ENCODE data around the gene AMPD3. TPM values are rescaled to one million over a fixed set of nuclear protein-coding genes. Genes with fewer than 3 reads are reported as not detected.
A peak's percentile ranks its signal among the peaks of the same experiment; 100 is the strongest.

Gene AMPD3
- total RNA-seq, 2 donors from 2014 or later, result 41.9 to 50.5 TPM

DNA sequence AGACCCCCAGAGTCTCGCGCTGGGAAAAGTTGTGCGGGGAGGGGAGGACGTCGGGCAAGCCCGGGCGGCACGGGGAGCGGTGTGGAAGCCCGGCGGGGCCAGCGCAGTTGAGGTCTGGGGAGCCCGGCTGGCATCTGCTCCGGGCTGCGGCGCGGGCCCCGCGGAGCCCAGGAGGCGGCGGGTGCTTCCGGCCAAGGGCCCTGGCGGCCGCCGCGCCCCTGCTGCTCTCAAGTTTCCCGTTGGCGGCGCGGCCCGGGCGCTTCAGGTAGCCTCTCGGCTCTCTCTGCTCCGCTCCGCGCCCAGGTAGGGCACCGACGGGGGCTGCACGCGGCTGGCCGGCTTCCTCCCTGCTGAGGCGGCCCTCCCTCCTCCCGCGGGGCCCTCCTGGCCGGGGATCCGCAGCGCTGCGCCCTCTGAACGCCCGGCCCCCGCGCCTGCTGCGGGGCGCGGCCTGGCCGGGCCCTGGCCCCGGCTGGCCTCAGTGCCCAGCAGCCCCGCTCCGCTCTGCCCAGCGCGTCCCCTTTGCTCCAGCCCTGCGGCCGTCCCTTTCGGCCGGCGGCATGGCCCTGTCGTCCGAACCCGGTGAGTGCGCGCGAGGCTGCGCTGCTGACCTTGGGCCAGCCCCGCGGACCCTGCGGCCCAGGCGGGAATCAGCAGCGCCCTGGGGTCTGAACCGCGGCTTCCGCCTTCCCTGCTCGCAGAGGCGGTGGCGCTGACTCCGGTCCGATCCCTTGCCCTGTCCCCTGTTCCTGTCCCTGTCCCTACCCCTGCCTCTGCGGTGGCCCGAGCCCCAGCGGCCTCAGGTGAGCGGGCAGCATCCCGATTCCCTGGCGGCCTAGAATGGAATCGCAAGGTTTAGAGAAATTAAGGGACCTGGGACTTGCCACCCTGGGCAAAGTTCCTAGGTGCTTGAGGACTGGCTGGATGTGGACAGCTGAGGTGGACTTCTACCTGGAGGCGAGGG is 4.3 kb upstream of the AMPD3 start:
- Mint-ChIP-seq H3K36me3 (peaks cover 9 to 16% of the 10 kb centered on the region in 2 donors), H3K27ac (peak overlapping the region; percentile 94 to 95), H3K9me3 (no peaks in the 10 kb centered on the region)
- peak; percentile 66 to 69 for DNase-seq (ENCODE audit: low spot score in 2 of 2)
- peak; percentile 21 to 63 for ATAC-seq

DNA sequence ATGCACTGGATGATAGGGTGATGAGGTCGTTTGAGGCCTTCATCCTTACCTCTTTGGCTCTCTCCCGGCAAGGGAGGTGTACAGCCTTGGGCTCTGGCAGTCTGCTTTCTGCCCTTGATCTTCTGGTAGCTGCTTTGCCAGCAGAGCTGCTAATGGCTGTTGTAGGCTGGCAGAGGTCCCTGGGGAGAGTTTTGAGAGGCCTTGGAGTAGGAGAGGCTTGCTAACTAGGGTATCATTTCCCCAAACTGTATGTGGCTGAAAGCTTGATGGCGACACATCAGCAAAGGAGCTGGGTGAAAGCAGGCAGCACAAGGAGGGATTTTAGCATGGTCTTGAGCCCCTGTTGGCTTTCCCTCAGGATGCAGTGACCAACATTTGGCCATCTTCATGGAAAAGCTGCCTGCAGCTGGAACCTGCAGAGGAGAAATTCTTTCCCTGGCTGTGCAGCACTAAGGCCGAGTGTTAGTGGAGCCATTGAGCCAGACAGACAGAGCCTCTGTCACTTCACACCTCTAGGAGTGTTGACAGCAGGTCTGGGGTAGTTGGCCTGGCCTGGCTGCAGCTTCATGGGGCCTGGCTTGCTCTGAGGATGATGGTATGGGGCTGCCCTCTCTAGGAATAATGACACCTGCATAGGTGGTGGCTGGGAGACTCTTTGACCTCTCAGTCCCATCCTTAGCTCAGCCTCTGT is 3.5 kb upstream of the AMPD3 start:
- ATAC-seq (no peak), DNase-seq (ENCODE audit: low spot score in 2 of 2) (no peak)
- H3K27ac Mint-ChIP-seq, result peak overlapping the region; percentile 94 to 95
- H3K9me3 Mint-ChIP-seq, result no peaks in the 10 kb centered on the region
- peaks cover 16 to 22% of the 10 kb centered on the region in 2 donors for H3K36me3 Mint-ChIP-seq

DNA sequence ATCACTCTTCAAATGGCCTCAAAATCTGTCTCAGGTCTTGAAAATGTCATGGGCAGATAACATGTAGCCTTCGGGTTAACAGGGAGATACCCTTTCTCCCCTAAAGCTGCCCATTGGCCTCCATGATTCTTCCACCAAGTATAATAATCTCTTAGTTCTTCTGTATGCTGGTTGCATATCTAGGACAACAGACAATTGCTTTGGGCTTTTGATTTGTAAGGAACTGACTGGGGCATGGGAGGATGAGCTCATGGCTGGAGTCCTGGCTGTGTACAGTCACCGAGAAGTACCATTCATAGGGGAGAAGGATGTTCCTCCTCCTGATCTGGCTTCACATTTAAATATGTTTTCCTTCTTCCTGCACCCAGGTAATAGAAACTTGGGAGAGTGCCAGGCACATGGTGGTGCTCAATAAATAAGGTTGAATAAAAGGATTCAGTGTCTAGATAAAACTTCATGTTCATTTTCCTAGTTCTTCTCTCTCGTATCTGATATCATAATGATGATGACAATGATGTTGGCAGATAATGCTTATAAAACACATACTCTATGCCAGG is 2.8 kb upstream of the AMPD3 start:
- no peaks in the 10 kb centered on the region for H3K9me3 Mint-ChIP-seq
- H3K36me3 Mint-ChIP-seq, result peaks cover 23 to 27% of the 10 kb centered on the region in 2 donors
- no peak for ATAC-seq
- H3K27ac Mint-ChIP-seq, result peak overlapping the region; percentile 37 to 94
- DNase-seq (ENCODE audit: low spot score in 2 of 2), result no peak

DNA sequence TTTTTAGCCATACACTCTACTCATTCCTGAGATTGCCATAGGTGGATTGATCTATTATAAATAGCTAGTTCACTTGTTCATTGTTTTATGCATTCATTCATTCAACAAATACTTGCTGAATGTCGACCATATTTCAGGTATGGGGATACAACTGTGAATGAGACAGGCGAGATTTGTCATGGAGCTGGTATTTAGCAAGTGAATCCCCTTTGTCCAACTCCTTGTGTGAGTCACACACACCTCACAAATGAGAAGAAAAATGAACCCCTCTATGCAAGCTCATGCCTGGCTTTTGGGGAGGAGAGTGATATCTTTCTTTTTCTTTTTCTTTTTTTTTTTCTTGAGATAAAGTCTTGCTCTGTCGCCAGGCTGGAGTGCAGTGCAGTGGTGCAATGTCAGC is 1.8 kb upstream of the AMPD3 start:
- ATAC-seq (peak in 1 of 2 donors; percentile 2), DNase-seq (ENCODE audit: low spot score in 2 of 2) (no peak)
- Mint-ChIP-seq H3K36me3 (peaks cover 27 to 30% of the 10 kb centered on the region in 2 donors), H3K27ac (peak overlapping the region in 1 of 2 donors; percentile 94), H3K9me3 (no peaks in the 10 kb centered on the region)

DNA sequence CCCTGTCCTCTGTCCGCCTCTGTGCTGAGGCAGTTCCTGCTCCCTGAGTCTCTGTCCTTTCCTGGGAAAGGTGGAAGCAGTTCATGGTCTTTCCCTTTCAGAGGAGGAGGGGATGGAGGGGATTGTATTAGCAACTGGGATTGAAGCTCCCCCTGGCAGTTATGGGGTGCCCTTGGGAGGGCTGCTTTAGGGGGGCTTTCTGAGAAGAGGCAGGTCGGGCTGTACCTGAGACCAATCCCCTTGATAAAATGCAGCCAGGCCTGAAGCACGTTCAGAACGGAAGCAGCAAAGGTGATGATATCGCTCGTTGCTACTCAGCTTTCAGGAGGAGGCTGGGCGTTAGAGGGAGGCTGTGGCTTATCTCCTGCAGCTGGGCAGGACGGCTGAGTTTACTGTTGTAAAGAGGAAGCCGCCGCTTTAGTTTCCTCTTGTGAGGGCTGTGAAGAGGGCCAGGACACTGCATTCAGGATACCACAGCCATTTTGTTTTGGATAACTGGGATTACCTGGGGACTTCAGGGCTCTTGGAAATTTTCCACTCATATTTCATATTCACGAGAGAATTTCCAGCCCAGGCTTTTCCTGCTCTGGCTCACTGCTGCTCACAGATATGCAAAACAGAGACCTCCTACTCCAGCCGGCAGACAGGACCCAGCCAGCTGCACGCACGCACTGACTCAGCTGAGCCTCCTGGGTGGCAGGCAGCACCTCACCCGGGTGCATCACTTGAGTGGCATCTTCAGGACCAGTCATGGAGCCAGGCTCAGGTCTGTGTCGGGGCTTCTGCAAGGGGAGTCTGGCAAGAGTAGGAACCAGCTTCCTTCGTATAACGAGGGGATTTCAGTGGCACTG is 798 bp downstream of the AMPD3 start:
- peak; percentile 68 to 86 for DNase-seq (ENCODE audit: low spot score in 2 of 2)
- peak overlapping the region; percentile 93 to 94 for H3K27ac Mint-ChIP-seq
- peak; percentile 72 to 77 for ATAC-seq
- peaks cover 18 to 25% of the 10 kb centered on the region in 2 donors for H3K36me3 Mint-ChIP-seq
- no peaks in the 10 kb centered on the region for H3K9me3 Mint-ChIP-seq

DNA sequence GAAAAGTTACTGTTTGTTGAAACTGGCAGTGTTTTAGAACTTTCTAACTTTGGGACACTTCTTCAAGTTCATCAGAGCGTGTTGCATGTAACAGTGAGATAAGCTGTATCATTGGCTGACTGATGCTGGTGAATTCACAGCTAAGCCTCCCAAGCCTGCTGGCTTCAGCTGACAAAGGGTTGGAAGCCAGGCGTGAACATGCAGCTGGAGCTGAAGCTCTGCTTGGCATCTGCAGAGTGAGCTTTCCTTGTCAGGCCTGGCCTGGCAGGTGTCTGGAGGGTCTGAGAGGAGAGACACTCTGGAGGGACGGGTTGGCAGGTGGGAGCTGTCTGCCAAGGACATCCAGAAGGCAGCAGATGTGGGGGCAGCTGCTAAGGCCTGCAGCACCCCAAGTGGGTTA is 1.5 kb downstream of the AMPD3 start:
- no peak for DNase-seq (ENCODE audit: low spot score in 2 of 2)
- peak overlapping the region; percentile 93 to 94 for H3K27ac Mint-ChIP-seq
- no peak for ATAC-seq
- peaks cover 18 to 26% of the 10 kb centered on the region in 2 donors for H3K36me3 Mint-ChIP-seq
- H3K9me3 Mint-ChIP-seq, result no peaks in the 10 kb centered on the region

DNA sequence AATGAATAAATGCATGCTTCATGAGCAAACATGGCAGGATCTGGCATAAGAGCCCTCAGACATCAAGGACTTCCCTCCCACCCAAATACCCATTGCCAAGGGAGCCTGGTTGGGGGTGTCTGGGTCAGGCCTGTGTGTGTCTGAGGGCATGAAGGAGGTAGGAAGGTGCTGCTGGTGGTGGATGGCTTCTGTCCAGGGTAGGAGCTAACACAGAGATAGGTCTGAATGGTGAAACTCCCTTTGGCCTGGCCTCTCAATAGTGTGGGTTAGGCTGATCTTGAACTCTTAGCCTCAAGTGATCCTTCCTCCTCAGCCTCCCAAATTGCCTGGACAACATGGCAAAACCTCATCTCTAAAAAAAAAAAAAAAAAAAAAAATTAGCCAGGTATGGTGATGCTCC is 2.8 kb downstream of the AMPD3 start:
- DNase-seq (ENCODE audit: low spot score in 2 of 2) (no peak), ATAC-seq (no peak)
- H3K27ac Mint-ChIP-seq, result peak overlapping the region in 1 of 2 donors; percentile 94
- H3K9me3 Mint-ChIP-seq, result no peaks in the 10 kb centered on the region
- H3K36me3 Mint-ChIP-seq, result peaks cover 30 to 34% of the 10 kb centered on the region in 2 donors

DNA sequence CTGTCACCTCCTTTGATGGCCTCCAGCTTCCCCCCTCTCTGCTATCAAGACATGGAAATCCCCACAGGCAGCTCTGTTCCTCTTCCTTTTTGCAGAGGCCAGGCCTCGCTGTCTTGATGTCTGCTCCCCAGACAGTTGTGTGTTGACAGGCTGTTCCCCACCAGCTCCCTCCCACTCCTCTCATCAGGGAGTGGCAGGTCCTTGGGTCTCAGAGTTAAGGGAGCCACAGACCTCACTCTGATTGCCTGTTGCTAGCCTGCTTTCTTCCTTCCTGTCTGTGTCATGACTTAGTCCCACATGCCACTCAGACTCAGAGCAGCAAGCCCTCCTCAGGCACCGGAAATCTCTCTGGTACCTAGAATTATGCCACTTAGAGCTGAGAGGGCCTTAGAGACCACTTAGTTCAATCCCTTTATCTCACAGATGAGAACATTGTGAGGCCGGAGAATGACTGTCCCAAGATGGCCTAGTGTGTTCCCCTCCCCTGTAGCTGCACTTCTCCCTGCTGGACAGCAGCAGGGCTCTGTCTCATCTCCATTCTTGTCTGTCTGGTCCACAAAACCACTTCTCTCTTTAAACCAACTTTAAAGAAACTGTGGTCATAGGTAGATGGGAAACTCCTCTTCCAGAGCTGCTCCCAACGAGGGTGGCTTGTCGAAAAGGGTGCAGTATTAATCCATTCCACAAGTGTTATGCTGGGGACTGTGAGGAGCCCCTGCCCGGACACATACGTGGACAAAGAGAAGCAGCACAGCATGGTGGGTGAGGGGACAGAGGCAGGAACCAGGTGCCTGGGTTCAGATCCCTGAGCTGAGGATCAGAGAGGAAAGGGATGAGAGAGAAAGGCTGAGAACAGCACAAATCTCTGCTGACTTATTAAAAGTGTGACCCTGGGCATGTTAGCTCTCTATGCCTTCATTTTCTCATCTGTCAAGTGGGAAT is 4.2 kb downstream of the AMPD3 start:
- peaks cover 34% of the 10 kb centered on the region in 2 donors for H3K36me3 Mint-ChIP-seq
- no peaks in the 10 kb centered on the region for H3K9me3 Mint-ChIP-seq
- ATAC-seq, result peak; percentile 54 to 77
- peak overlapping the region; percentile 90 to 98 for H3K27ac Mint-ChIP-seq
- DNase-seq (ENCODE audit: low spot score in 2 of 2), result peak; percentile 52 to 75

DNA sequence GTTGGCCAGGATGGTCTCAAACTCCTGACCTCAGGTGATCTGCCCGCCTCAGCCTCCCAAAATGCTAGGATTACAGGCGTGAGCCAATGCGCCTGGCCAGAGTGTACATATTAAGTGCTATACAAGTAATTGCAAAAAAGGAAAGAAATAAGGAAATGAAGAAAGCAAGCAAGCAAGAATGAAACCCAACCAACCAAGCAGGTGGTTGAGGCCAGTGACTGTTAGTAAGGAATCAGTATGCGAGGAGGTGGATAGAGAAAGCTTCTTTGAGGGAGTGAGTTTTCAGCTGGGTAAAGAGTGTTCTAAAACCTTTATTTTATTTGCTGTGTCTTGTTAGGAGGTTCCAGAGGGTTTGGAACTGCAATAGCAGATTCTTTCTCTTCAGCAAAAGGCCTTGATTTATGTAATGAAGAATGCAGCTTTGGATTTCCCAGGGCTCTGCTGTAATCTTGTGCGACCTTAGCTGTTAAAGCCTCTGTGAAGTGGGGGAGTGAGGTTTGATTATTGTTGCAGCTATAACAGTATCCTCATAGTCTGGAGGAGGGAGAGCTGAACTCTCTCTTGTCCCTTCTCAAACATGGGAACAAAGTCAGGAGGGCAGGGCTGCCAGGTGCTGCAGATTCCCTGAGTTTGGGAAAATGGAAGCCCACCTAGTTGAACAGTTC is 5.7 kb downstream of the AMPD3 start:
- peak overlapping the region; percentile 5 to 78 for H3K27ac Mint-ChIP-seq
- ATAC-seq (no peak), DNase-seq (ENCODE audit: low spot score in 2 of 2) (no peak)
- H3K36me3 Mint-ChIP-seq, result peaks cover 40 to 44% of the 10 kb centered on the region in 2 donors
- no peaks in the 10 kb centered on the region for H3K9me3 Mint-ChIP-seq

DNA sequence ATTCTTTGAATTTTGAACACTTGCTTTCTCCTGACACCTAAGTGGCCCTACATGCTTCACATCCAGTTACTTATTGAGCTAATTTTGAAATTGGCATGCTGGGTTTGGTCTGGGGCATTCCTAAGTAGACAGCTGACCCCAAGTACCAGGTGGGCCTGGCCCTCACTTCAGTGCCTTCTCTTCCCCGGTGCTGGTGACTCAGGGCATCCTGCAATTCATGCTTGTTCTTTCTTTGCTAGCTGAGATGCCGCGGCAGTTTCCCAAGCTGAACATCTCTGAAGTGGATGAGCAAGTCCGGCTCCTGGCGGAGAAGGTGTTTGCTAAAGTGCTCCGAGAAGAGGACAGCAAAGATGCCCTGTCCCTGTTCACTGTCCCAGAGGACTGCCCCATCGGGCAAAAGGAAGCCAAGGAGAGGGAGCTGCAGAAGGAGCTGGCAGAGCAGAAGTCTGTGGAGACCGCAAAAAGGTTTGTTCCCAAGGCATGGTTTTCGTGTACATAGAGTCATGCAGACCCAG is 6.3 kb downstream of the AMPD3 start:
- no peak for DNase-seq (ENCODE audit: low spot score in 2 of 2)
- Mint-ChIP-seq H3K27ac (peak overlapping the region in 1 of 2 donors; percentile 55), H3K9me3 (no peaks in the 10 kb centered on the region), H3K36me3 (peaks cover 38 to 40% of the 10 kb centered on the region in 2 donors)
- ATAC-seq, result no peak

DNA sequence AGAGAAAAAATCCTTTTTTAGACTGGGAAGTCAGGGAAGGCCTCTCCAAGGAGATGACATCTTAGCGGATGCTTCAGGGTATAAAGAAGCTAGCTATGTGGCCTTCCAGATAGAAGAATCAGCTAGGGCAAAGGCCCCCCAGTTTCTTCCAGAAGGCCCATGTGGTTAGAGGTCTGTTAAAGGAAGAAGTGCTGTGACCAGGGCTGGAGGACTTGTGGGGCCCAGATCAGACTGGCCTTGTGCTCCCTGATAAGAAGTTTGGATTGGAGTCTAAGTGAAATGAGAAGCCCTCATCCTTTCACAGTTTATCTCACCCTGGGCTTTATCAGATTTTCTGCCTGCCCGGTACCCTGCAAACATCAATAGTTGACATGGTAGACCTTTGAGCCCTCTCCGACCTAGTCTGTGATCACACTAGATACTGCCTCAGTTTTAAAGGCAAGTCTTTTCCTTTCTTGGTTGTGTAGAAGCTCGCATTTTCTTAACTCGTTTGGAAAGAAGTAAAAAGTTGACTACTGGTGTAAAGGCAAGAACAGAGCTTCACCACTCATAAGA is 7.8 kb downstream of the AMPD3 start:
- ATAC-seq (no peak), DNase-seq (ENCODE audit: low spot score in 2 of 2) (no peak)
- H3K9me3 Mint-ChIP-seq, result peaks cover 4 to 5% of the 10 kb centered on the region in 2 donors
- H3K36me3 Mint-ChIP-seq, result peaks cover 36 to 38% of the 10 kb centered on the region in 2 donors
- no peak overlapping the region for H3K27ac Mint-ChIP-seq

DNA sequence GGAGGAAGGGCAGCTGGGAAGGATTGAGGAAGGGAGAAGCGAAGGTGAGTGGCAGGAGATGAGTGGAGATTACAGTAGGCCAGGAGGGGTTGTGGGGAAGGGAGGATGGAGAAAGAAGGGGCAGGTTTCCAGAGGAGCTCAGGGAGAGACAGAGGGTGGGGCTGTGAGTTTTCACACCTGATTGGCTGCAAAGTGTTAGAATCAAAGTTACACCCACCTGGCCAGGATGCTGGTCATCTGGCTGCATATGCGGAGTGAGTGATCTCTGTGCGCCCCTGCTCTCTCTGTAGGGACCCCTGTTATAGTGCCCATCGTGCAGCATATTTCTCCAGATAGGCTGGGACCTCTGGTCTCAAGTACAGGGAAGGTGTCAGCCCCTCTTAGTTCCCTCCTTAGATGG is 18.3 kb downstream of the AMPD3 start:
- H3K9me3 Mint-ChIP-seq, result peaks cover 7 to 10% of the 10 kb centered on the region in 2 donors
- peaks cover 6 to 46% of the 10 kb centered on the region in 2 donors for H3K36me3 Mint-ChIP-seq
- no peak for ATAC-seq
- peak overlapping the region in 1 of 2 donors; percentile 61 for H3K27ac Mint-ChIP-seq
- DNase-seq (ENCODE audit: low spot score in 2 of 2), result no peak

DNA sequence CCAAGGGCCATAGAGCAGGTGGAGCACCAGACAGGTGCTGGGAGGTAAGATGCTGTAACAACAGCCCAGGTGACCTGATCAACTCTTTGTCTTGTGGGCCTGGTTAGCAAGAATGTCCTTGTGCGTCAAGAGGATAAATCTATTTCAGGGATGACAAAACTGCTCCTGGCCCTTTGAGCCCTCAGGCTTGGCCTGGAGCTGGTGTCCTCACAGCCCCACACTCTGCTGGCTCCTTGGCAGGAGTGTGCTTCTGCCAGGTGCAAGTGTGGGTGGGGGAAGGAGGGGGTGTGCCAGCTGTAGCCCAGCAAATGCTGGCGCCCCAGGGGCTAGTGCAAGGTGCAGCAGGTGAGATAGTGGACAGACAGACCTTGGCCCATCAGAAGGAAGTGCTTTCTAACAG is 19.5 kb downstream of the AMPD3 start:
- Mint-ChIP-seq H3K36me3 (peaks cover 0 to 35% of the 10 kb centered on the region in 2 donors), H3K9me3 (no peaks in the 10 kb centered on the region), H3K27ac (peak overlapping the region; percentile 61 to 81)
- no peak for ATAC-seq
- DNase-seq (ENCODE audit: low spot score in 2 of 2), result peak in 1 of 2 donors; percentile 18

DNA sequence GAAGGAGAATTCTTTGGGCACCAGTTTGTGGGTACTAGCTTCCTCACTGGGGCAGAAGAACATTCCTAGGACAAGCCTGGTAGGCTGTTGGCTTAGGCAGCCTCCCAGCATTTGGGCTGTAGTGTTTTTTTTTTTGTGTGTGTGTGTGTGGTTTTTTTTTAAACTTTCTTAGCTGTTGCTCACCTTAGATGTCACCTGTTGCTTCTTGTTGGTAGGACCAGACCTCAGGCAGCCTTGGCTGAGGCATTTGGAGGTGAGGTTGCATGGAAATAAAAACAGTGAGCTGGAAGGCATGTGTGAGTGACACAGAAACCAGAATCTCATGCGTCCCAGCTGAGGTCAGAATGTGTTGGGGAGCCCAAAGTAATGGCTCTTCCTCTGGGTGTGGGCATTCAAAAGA is 21.3 kb downstream of the AMPD3 start:
- DNase-seq (ENCODE audit: low spot score in 2 of 2) (peak in 1 of 2 donors; percentile 41), ATAC-seq (no peak)
- Mint-ChIP-seq H3K9me3 (no peaks in the 10 kb centered on the region), H3K27ac (peak overlapping the region; percentile 27 to 72), H3K36me3 (peaks cover 3 to 23% of the 10 kb centered on the region in 2 donors)
